GM13977 (cell line): ENCODE measurements around the gene HOXB7.

Experiments
- DNase-seq: peaks from one replicate; pipeline ENCODE4 v3.0.0; 2012; ENCODE audit warnings: low spot score
- CTCF ChIP-seq: IDR thresholded peaks from 2 replicates; pipeline ENCODE4 v1.5.1; 2012; ENCODE audit warnings: mild to moderate bottlenecking, control low read depth; ENCODE audit not compliant: insufficient read depth; ENCODE audit errors: extremely low read depth, missing control alignments
- in situ Hi-C: fragments of 300-500 bp; cut with MboI; formaldehyde crosslinking; loops from one replicate; pipeline ENCODE4 v1.12.0; 2022; ENCODE audit warnings: low sequenced_read_pairs, low pct_unique_long_range_greater_than_20kb, mixed read lengths, inconsistent platforms; ENCODE audit not compliant: unreplicated experiment

The HOXB7 gene

DNA sequence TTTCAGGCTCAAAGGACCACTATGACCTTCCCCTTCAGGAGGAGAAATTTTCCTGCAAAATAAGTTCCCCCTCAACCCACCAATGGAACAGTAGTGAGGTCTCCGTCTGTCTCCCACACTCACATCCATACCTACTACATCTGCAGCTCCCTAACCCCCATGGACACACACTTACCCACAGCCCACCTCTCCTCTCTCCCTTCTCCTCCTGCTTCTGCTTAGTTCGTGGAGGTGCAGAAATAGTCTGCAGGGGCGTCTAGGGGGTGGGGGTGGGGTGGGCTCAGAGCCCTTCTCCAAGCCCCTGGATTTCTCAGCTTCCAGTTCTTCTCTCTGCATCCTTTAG is 41.6 kb downstream of the HOXB7 start:
- no peak for TF ChIP-seq CTCF
- in situ Hi-C loops, result no loop called here

GRCh38 chr17:48568499-48569239 is 42.1 kb downstream of the HOXB7 start:
- TF ChIP-seq CTCF, result no peak
- DNase-seq, result no peak
- in situ Hi-C loops, result no loop called here

More for the DNA sequence above, 41.6 kb downstream of the HOXB7 start:
- no peak for DNase-seq

DNA sequence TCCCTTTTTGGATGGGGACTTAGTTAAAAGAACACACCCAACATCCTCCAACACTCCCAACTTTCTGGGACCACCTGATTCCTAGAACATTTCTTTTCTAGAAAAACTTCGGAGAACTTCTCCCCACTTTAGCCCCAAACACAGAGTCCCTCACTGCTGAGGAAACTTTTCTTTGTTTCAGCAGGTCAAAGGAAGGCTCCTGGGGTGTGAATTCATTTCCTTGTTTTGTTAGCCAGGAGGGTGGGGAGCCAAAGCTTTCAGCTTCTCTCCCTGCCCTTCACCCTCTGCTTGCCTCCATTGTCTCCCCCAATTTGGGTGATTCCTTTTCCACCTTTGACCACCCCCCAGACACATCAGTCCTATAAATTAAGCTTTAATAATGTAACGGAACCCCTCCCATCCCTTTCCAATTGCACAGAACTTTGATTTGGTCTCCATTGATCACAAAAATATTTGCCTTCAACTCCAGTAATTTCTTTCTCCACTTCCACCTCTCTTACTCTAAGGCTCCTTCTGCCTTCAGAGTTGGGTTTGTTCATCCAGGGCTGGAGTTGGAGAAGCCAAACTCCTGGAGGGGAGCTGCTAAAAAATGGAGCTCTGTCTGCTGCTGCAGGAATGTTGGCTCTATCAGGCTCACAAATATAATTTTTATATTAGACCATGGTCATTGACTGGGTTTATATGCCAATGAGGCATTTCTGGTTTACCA is 43.0 kb downstream of the HOXB7 start:
- no peak for DNase-seq
- in situ Hi-C loops, result no loop called here
- no peak for TF ChIP-seq CTCF

- TF ChIP-seq CTCF, result no peak
- DNase-seq, result no peak
Observed at GRCh38 chr17:48567209-48567608, 43.6 kb downstream of the HOXB7 start.

GRCh38 chr17:48566717-48567116 is 44.1 kb downstream of the HOXB7 start:
- no peak for DNase-seq
- no peak for TF ChIP-seq CTCF
- in situ Hi-C loops, result no loop called here

More at GRCh38 chr17:48567209-48567608, 43.6 kb downstream of the HOXB7 start:
- in situ Hi-C loops, result no loop called here

DNA sequence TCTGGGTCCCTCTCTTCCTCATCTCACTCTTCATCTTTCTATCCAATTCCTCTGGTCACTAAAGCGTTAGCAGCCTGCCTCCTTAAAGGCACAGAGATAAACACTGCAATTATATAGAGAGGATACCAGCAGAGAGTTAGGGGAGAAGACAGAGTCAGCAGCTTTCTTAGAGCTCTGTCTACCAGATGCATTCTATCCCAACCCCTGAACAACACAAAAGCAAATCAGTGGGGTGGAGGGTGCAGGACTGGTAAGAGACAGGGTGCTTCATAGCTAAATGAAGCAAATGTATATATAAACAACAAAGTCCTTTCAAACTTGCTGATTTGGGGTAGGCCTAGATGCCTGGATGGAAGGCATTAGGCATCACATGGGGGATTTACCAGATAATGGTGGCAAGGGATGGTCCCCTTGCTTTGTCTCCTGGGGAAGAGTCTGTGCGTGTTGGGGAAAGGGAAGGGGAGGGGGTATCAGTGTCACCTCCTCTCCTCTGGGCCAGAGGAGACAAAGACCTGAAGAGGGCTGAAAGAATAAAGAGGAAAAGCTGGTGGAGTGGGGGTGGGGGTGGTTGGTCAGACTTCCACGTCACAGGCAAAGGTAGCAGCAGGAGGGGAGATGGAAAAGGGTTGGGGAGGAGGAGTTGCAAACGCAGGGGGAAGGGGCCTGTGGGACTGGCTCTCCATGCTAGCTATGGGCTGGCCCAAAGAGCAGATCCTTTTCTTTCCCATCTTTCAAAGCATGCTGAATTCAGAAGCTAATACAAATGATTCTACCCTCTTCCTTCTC is 44.7 kb downstream of the HOXB7 start:
- DNase-seq, result no peak
- TF ChIP-seq CTCF, result no peak
- in situ Hi-C loops, result no loop called here
